OCI-LY3 (cell line): Measurements from ENCODE around the gene OR6M1.

Experiments used
- CTCF ChIP-seq: fragments of 200-600, 300-600 bp; sonication (generic); IDR thresholded peaks from 2 replicates; pipeline ENCODE4 v1.5.1; 2014; ENCODE audit warnings: antibody characterized with exemption, low read length, low read depth
- EZH2phosphoT487 ChIP-seq: fragments of 200-600 bp; shearing (Covaris generic); IDR thresholded peaks from 2 replicates; pipeline ENCODE4 v1.6.1; 2018; ENCODE audit warnings: antibody characterized with exemption, mixed run types, low read depth

- TF ChIP-seq EZH2phosphoT487 = no peak
- no peak for TF ChIP-seq CTCF
Measured at GRCh38 chr11:123775715-123776549, 30.2 kb downstream of the OR6M1 start.
